GM06990 (cell line): Measurements from ENCODE around the gene STARD13.
A peak's percentile ranks its signal among the peaks of the same experiment; 100 is the strongest.

ENCODE experiments used
- DNase-seq: peaks from one replicate; pipeline ENCODE4 v3.0.0-alpha.2; 2011; ENCODE audit not compliant: insufficient read length; ENCODE audit errors: extremely low read depth
- H3K27me3 ChIP-seq: replicated peaks from 2 replicates; pipeline ENCODE4 v1.6.0; 2011; ENCODE audit warnings: low read length; ENCODE audit not compliant: control insufficient read depth, insufficient read depth
- H3K36me3 ChIP-seq: 2 replicates; pipeline ENCODE4 v1.5.1; 2011; ENCODE audit warnings: low read length; ENCODE audit not compliant: control insufficient read depth, insufficient read depth
- H3K4me3 ChIP-seq: replicated peaks from 2 replicates; pipeline ENCODE4 v1.5.1; 2011; ENCODE audit warnings: low read depth, mild to moderate bottlenecking, control low read depth, low read length
- TF ChIP-seq, protein P1 (sequence below): IDR thresholded peaks from 2 replicates; pipeline ENCODE4 v1.5.1; 2011; ENCODE audit warnings: low read length, control low read depth, mild to moderate bottlenecking, inconsistent platforms; ENCODE audit not compliant: insufficient read depth, poor library complexity, severe bottlenecking

STARD13 gene

DNA sequence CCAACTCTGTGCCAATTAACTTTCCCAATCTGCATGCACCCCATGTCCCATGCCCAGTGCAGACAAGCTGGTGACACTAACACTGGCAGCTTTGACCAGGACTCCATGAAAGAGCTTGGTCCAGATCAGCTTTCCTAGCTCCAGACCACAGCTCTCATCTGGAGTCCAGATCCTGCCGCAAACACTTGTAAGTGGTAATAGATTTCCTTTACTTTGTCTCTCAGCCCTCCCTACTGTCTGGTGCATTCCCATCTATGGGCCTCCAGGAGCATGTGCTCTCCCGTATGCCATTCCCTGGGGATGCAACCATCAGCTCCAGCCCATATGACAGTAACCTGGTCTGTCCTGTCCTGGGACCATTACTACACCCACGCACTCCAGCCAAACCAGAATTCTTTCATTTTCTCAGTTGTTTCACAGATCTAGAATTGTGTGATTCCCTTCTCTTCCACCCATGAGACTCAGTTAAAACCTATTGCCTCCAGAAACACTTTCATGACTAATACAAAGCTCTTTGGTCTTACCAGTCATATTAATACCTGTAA lies 4.9 kb upstream of the STARD13 start:
- TF ChIP-seq, protein P1, sequence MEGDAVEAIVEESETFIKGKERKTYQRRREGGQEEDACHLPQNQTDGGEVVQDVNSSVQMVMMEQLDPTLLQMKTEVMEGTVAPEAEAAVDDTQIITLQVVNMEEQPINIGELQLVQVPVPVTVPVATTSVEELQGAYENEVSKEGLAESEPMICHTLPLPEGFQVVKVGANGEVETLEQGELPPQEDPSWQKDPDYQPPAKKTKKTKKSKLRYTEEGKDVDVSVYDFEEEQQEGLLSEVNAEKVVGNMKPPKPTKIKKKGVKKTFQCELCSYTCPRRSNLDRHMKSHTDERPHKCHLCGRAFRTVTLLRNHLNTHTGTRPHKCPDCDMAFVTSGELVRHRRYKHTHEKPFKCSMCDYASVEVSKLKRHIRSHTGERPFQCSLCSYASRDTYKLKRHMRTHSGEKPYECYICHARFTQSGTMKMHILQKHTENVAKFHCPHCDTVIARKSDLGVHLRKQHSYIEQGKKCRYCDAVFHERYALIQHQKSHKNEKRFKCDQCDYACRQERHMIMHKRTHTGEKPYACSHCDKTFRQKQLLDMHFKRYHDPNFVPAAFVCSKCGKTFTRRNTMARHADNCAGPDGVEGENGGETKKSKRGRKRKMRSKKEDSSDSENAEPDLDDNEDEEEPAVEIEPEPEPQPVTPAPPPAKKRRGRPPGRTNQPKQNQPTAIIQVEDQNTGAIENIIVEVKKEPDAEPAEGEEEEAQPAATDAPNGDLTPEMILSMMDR, result no peak
- DNase-seq, result no peak
- Histone ChIP-seq H3K27me3 (no peaks in the 10 kb centered on the region), H3K36me3 (no peaks in the 10 kb centered on the region), H3K4me3 (no peak overlapping the region)

DNA sequence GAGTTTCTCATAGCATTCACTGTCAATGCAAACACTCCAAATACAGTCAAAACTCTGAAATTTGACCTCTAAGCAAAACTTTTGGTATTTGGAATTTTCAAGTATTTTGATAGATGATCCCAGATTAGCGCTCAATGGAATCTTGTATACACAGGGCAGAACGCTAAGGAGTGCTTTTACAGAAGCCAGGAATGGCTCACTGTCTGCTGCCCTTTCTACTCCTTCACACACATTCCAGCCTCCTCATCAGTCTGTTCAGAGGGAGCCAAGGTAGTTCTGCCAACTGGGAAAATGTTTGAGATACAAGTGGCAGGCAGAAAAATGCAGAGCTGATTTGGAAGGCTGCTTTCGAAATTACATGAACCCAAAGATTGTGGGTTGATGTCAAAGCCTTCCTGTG lies 4.4 kb upstream of the STARD13 start:
- no peak overlapping the region for H3K4me3 ChIP-seq
- no peak for DNase-seq
- H3K27me3 ChIP-seq, result no peaks in the 10 kb centered on the region
- H3K36me3 ChIP-seq, result no peaks in the 10 kb centered on the region
- TF ChIP-seq, protein P1, result no peak

DNA sequence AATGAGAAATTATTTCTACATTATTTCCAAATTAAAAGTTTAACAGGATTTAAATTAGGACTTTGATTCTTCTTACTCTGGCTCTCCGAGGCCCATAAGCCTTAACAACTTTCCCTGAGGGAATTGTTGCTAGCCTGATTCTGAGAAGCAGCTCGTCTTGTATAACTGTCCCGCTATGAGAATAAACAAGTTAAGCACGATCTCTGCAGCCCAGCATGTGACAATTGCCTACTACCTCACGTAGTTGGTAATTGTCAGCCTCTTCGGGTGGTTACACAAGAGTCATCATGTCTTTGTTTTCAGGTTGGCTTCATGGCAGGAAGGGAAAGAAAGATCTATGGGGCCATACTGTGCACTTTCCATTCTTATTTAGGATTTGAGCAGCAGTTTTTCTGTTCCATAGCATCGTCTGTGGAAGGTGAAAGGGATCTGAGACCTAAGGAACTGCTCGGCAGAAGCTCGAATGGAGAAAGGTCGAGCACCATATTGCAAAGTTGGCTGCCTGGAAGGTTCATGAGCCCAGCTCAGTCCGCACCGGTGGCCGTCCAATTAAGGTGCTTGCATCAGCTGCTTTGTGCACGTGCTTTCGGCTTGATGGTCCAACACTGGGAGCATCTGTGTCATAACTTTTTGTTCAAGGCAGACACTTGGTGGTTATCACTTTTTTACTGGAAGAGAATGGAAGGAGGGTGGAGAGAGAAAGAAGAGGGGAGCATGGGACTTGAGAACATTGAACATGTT lies 1.8 kb upstream of the STARD13 start:
- Histone ChIP-seq H3K27me3 (no peaks in the 10 kb centered on the region), H3K4me3 (no peak overlapping the region), H3K36me3 (no peaks in the 10 kb centered on the region)
- DNase-seq, result no peak
- TF ChIP-seq, protein P1, result no peak

DNA sequence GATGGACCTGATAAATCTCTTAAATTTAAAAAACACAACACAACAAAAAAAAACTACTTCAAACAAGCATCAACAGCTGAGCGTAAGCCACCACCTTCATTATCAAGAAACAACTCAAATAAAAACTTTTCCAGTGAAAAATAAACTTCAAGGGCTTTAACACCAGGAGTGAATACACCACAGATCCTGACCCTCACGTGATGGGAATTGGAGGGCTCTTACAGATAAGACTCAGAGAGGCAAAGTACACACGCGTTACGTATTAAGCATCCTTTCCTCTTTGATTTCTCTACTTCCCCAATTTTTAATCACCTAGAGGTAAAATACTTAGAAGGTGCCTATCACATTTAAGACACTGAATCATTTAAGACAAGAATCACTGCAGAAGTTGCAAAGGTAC lies 573 bp upstream of the STARD13 start:
- Histone ChIP-seq H3K4me3 (peak overlapping the region; percentile 79), H3K36me3 (no peaks in the 10 kb centered on the region), H3K27me3 (no peaks in the 10 kb centered on the region)
- TF ChIP-seq, protein P1, result no peak
- DNase-seq, result no peak

DNA sequence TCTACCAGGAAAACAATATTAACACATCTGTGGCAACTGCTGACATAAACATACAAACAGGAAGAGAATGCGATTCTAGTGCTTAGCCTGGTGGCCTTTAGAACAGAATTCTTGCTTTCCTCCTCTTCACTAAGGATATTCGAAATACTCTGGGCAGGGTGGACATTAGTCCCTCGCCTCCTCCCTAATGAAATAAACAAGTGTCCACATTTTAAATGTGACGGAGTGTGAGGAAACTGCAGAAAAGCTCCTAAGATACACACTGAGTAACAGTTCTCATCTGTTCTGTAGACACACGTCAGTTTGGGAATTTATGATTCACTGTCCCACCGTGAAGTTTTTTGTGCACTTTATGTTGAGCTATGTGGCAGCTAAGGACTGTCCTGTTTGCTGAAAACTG lies 639 bp downstream of the STARD13 start:
- Histone ChIP-seq H3K4me3 (peak overlapping the region; percentile 79), H3K36me3 (no peaks in the 10 kb centered on the region), H3K27me3 (no peaks in the 10 kb centered on the region)
- TF ChIP-seq, protein P1, result no peak
- DNase-seq, result no peak

DNA sequence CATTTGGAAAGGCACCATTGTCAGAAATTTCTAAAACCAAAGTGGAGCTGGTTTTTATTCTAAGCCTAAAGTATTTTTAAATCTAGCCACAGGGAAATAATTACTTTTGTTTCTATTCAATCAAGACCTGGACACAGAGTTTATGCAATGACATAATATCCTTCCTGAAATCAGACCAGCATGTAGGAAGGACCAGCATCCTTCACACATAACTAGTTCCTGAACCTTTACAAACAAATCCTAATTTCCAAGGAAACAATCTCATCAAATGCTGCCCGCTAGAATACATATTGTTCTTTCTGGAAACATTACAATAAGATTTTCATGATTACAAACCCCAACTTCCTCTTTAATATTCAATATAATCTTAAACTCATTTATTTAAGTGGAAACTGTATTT lies 1.5 kb downstream of the STARD13 start:
- Histone ChIP-seq H3K27me3 (no peaks in the 10 kb centered on the region), H3K36me3 (no peaks in the 10 kb centered on the region), H3K4me3 (no peak overlapping the region)
- no peak for DNase-seq
- TF ChIP-seq, protein P1, result no peak
